K562 (cell line): ENCODE measurements around the gene ST8SIA4. TPM values are rescaled to one million over a fixed set of nuclear protein-coding genes. Genes with fewer than 3 reads are reported as not detected.

Source experiments
- ATAC-seq: fragments of 200-7000 bp; cut with Tn5 transposase; 3 replicates; pipeline ENCODE4 v1.9.1; 2020; ENCODE audit warnings: moderate library complexity
- BruUV-seq: library from RNA; stranded (reverse); fragments of 400-500 nt; replicated peaks from 2 replicates; lab custom pipeline; 2021; lab: Mats Ljungman, UMichigan
- CTCF ChIA-PET: fragments of 300-600 bp; formaldehyde crosslinking; extraction: SDS; loops from one replicate; lab custom pipeline; 2021; ENCODE audit warnings: low intra/inter-chr PET ratio; lab: Yijun Ruan, JAX
- POLR2A ChIA-PET: fragments of 300-600, 350-650 bp; sonication (Branson Sonifier 250); formaldehyde crosslinking; extraction: SDS; loops from one replicate; lab custom pipeline; 2021; ENCODE audit warnings: antibody characterized with exemption, inconsistent platforms; lab: Yijun Ruan, JAX
- DNase-seq, 4 experiments: peaks; one replicate each; pipeline versions ENCODE4 v3.0.0 to v3.0.0-alpha.2; 2011 to 2018; ENCODE audit warnings: low spot score in 3 of 4, mixed read lengths in 3 of 4; ENCODE audit errors: extremely low read depth in 1 of 4
- FAIRE-seq: peaks from 2 replicates; lab custom pipeline; 2011; peaks lifted over from hg19 to GRCh38; lab: Jason Lieb, UNC
- H2AFZ ChIP-seq: 2 replicates; pipeline ENCODE4 v1.6.0; 2011; ENCODE audit warnings: low read depth, low read length, control low read depth, inconsistent platforms
- H3K27ac ChIP-seq: fragments of 200-600 bp; 3 replicates; pipeline ENCODE4 v1.8.0; 2011; ENCODE audit warnings: low read depth, mild to moderate bottlenecking, control low read depth, inconsistent platforms, low read length, moderate library complexity, mixed read lengths; ENCODE audit errors: extremely low read depth
- H3K27me3 ChIP-seq, 2 experiments: fragments of 300-600 bp in 1 of 2; 2 replicates in 1 of 2; 3 replicates in 1 of 2; pipeline versions ENCODE4 v1.6.0 to v1.8.0; 2011; ENCODE audit warnings: inconsistent platforms in 2 of 2, low read length in 2 of 2, mild to moderate bottlenecking in 1 of 2, mixed read lengths in 1 of 2, moderate library complexity in 1 of 2; ENCODE audit not compliant: control insufficient read depth in 2 of 2, insufficient read depth in 2 of 2
- H3K36me3 ChIP-seq: fragments of 300-600 bp; 3 replicates; pipeline ENCODE4 v1.8.0; 2011; ENCODE audit warnings: mild to moderate bottlenecking, low read length, inconsistent platforms; ENCODE audit not compliant: control insufficient read depth, insufficient read depth
- H3K4me1 ChIP-seq, 2 experiments: fragments of 200-600 bp in 1 of 2; replicated peaks in 1 of 2; 2 replicates in 1 of 2; 3 replicates in 1 of 2; pipeline versions ENCODE4 v1.5.1 to v1.8.0; 2011; ENCODE audit warnings: inconsistent platforms in 2 of 2, low read length in 2 of 2, mild to moderate bottlenecking in 1 of 2, mixed read lengths in 1 of 2, moderate library complexity in 1 of 2; ENCODE audit not compliant: control insufficient read depth in 2 of 2, insufficient read depth in 2 of 2
- H3K4me2 ChIP-seq: 2 replicates; pipeline ENCODE4 v1.6.1; 2011; ENCODE audit warnings: low read length, control low read depth, inconsistent platforms, mixed read lengths; ENCODE audit not compliant: insufficient read depth
- H3K4me3 ChIP-seq: fragments of 200-600 bp; sonication (generic), shearing (Covaris generic); 2 replicates; pipeline ENCODE4 v1.5.1; 2016; ENCODE audit warnings: control low read depth, inconsistent platforms
- H3K79me2 ChIP-seq: fragments of 200-600 bp; 3 replicates; pipeline ENCODE4 v1.8.0; 2011; ENCODE audit warnings: low read length, inconsistent platforms; ENCODE audit not compliant: control insufficient read depth, insufficient read depth
- H3K9ac ChIP-seq, 2 experiments: 2 replicates each; pipeline versions ENCODE4 v1.6.0 to v1.6.1; 2011; ENCODE audit warnings: low read depth in 2 of 2, low read length in 2 of 2, control low read depth in 1 of 2, inconsistent platforms in 1 of 2, mild to moderate bottlenecking in 1 of 2, mixed read lengths in 1 of 2; ENCODE audit not compliant: insufficient read depth in 1 of 2
- H3K9me1 ChIP-seq: one replicate; pipeline ENCODE4 v1.6.0; 2011; ENCODE audit warnings: inconsistent platforms, mild to moderate bottlenecking, low read length, moderate library complexity; ENCODE audit not compliant: control insufficient read depth, insufficient read depth
- H3K9me3 ChIP-seq: replicated peaks from 2 replicates; pipeline ENCODE4 v1.5.1; 2011; ENCODE audit warnings: low read depth, low read length, inconsistent platforms; ENCODE audit not compliant: control insufficient read depth, insufficient read depth
- H4K20me1 ChIP-seq: replicated peaks from 2 replicates; pipeline ENCODE4 v1.6.1; 2011; ENCODE audit warnings: low read length, inconsistent platforms, mixed read lengths; ENCODE audit not compliant: control insufficient read depth, insufficient read depth
- CEBPB ChIP-seq: fragments of 450-650 bp; IDR thresholded peaks from 2 replicates; pipeline ENCODE4 v1.6.1; 2016; ENCODE audit warnings: missing genetic modification characterization, missing compliant biosample characterization
- CEBPG ChIP-seq, 3 experiments: fragments of 200-800 bp in 1 of 3; sonication (Bioruptor generic) in 1 of 3; sonication (generic) in 1 of 3; formaldehyde crosslinking in 1 of 3; IDR thresholded peaks in 2 of 3; conservative IDR thresholded peaks in 1 of 3; 2 replicates each; pipeline versions ENCODE4 v1.6.1 to v1.8.0; 2016 to 2022; ENCODE audit warnings: missing compliant biosample characterization in 2 of 3, missing genetic modification characterization in 2 of 3, mild to moderate bottlenecking in 1 of 3, missing genetic modification reagents in 1 of 3
- DMBX1 ChIP-seq: fragments of 250-450 bp; sonication (Bioruptor Pico); IDR thresholded peaks from 2 replicates; pipeline ENCODE4 v1.8.0; 2022; ENCODE audit warnings: inconsistent platforms, mild to moderate bottlenecking, moderate library complexity, borderline replicate concordance
- SPI1 ChIP-seq: IDR thresholded peaks from 2 replicates; pipeline ENCODE4 v1.6.1; 2011; ENCODE audit warnings: low read depth, low read length, control low read depth, borderline replicate concordance
- SRSF9 ChIP-seq: fragments of 200-400 bp; formaldehyde crosslinking; IDR thresholded peaks from 2 replicates; pipeline ENCODE4 v1.6.1; 2017; ENCODE audit warnings: low read depth, low read length, borderline replicate concordance
- TRIM28 ChIP-seq: fragments of 450-650 bp; IDR thresholded peaks from 2 replicates; pipeline ENCODE4 v1.6.1; 2017
- WGBS: fragments of 100-300 bp; shearing (Covaris generic); methylation state at CpG from one replicate; pipeline ENCODE4 v1.1.6; 2016; ENCODE audit warnings: low coverage, mixed read lengths; ENCODE audit not compliant: insufficient coverage; ENCODE audit errors: missing lambda C conversion rate; 5-methylcytosine and 5-hydroxymethylcytosine counted together
- in situ Hi-C: fragments of 300-500 bp; cut with MboI; formaldehyde crosslinking; loops from 4 replicates; pipeline ENCODE4 v1.15.0; 2018; ENCODE audit warnings: inconsistent platforms, mixed read lengths
- intact Hi-C: fragments of 100-400 bp; cut with micrococcal nuclease; formaldehyde crosslinking; loops from 2 replicates; pipeline ENCODE4 v1.14.2; 2022
- polyA plus RNA-seq, 8 experiments: library from polyadenylated mRNA; depleted of rRNA in 4 of 8; stranded (reverse) in 5 of 8; unstranded in 3 of 8; fragments of >200 nt; fragmentation: Nextera tagmentation in 2 of 8; fragmentation: Illumina TruSeq in 1 of 8; extraction: Ambion mirVana in 2 of 8; extraction: Trizol in 1 of 8; gene quantifications; 2 replicates each; pipeline versions ENCODE4 v1.2.1 to v1.2.3, GENCODE V29; 2011 to 2014; ENCODE audit warnings: inconsistent platforms in 1 of 8, missing spikeins in 1 of 8
- total RNA-seq, 7 experiments: library from RNA; depleted of rRNA in 6 of 7; stranded (reverse); fragments of >200 nt in 6 of 7; fragmentation: Illumina TruSeq in 2 of 7; extraction: Trizol in 2 of 7; gene quantifications; 2 replicates each; pipeline versions ENCODE4 v1.2.1 to v1.2.3, GENCODE V29; 2011 to 2021; ENCODE audit warnings: low replicate concordance in 1 of 7
- TF ChIP-seq, protein P1 (sequence below): fragments of 450-650 bp; formaldehyde crosslinking; IDR thresholded peaks from 2 replicates; pipeline ENCODE4 v1.4.0; 2020; ENCODE audit warnings: mild to moderate bottlenecking

The ST8SIA4 gene
- total and polyA plus RNA-seq, 9 of the 15 experiments (the other 6 are each of a cell fraction or from before 2014, with no cell fraction given) = 0.22 to 2.0 (median 0.54) TPM

DNA sequence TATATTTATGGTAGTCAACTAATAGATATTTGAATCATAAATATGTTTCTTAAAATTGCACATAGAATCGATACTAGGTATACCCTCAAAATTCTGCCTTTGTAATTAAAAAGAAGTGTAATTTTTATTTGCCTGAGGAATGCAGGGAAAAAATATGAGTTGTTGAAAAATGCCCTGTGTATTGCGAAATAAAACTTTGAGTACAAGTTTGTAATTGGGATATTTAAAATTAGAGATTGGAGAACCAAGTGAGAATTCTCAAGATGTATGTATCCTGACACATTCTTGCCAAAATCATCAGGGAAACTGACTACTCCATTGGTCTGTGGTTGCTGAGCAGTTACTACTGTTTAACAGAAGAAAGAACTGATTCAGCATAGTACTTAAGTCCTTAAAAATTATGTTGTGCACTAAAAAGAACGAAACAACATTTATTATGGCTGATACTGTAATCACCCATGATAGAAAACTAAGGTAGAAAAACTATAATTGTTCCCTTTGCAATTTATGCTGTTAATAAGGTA is 36.0 kb downstream of the ST8SIA4 start:
- H3K9me1 ChIP-seq = no peaks in the 10 kb centered on the region
- H3K9ac ChIP-seq = no peak overlapping the region
- ATAC-seq (no peak), FAIRE-seq (no peak), DNase-seq (no peak)
- H3K4me3 ChIP-seq = no peak overlapping the region
- in situ Hi-C loops = no loop called here
- ChIA-PET POLR2A (no interaction called here), CTCF (no interaction called here)
- H3K36me3 ChIP-seq = no peaks in the 10 kb centered on the region
- H4K20me1 ChIP-seq = no peaks in the 10 kb centered on the region
- intact Hi-C loops = no loop called here
- H3K27me3 ChIP-seq = no peaks in the 10 kb centered on the region
- no peaks in the 10 kb centered on the region for H3K79me2 ChIP-seq
- H3K27ac ChIP-seq = no peak overlapping the region
- H3K4me2 ChIP-seq = no peak overlapping the region
- H3K4me1 ChIP-seq = no peaks in the 10 kb centered on the region
- BruUV-seq = no TSS peak
- TF ChIP-seq, protein P1, sequence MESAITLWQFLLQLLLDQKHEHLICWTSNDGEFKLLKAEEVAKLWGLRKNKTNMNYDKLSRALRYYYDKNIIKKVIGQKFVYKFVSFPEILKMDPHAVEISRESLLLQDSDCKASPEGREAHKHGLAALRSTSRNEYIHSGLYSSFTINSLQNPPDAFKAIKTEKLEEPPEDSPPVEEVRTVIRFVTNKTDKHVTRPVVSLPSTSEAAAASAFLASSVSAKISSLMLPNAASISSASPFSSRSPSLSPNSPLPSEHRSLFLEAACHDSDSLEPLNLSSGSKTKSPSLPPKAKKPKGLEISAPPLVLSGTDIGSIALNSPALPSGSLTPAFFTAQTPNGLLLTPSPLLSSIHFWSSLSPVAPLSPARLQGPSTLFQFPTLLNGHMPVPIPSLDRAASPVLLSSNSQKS (CRISPR knock-in tag) = no peak
- TF ChIP-seq DMBX1 (CRISPR knock-in tag) (no peak), TRIM28 (no peak), SPI1 (no peak), SRSF9 (no peak), CEBPG (CRISPR knock-in tag; IDR thresholded peaks at IDR 0.05) (no peak), CEBPG (tag; conservative IDR thresholded peaks at IDR 0.05 in 1 of 2, IDR thresholded peaks at IDR 0.05 in 1 of 2) (peak in 1 of 2 experiments; percentile 66; a peak in 2 of 4 replicates), CEBPB (peak; percentile 65)
- TF ChIP-seq, all 486 proteins: peak for 2
- H3K9me3 ChIP-seq = 0 out of 2 replicates have a peak, but pooled peaks cover 3% of the 10 kb centered on the region
- 14% methylated on average over 3 of the region's 3 CpGs for WGBS
- no peak overlapping the region for H2AFZ ChIP-seq
